ENCODE data around the gene RABGGTA. TPM values are rescaled to one million over a fixed set of nuclear protein-coding genes. Genes with fewer than 3 reads are reported as not detected.
A peak's percentile ranks its signal among the peaks of the same experiment; 100 is the strongest.

RABGGTA gene
- total RNA-seq, 1 donor: 34.0 TPM

- DNase-seq (ENCODE audit: insufficient read length, low spot score, missing footprints): peak; percentile 65
- H3K4me2 ChIP-seq (ENCODE audit: insufficient read depth, low read length): peak overlapping the region; percentile 95
- H3K4me3 ChIP-seq (ENCODE audit: insufficient read depth, low read length): peak overlapping the region; percentile 87
- peak overlapping the region; percentile 93 for H2AFZ ChIP-seq (ENCODE audit: low read length)
- peaks cover 2% of the 10 kb centered on the region for H4K20me1 ChIP-seq (ENCODE audit: insufficient read depth, low read length)
- peaks cover 21% of the 10 kb centered on the region for H3K4me1 ChIP-seq (ENCODE audit: insufficient read depth, low read length)
- no peaks in the 10 kb centered on the region for H3K9me3 ChIP-seq (ENCODE audit: low read depth, low read length)
- peaks cover 18% of the 10 kb centered on the region for H3K79me2 ChIP-seq (ENCODE audit: insufficient read depth, low read length)
- H3K36me3 ChIP-seq (ENCODE audit: insufficient read depth, low read length): peaks cover 49% of the 10 kb centered on the region
- no peaks in the 10 kb centered on the region for H3K27me3 ChIP-seq (ENCODE audit: insufficient read depth, low read length)
- TF ChIP-seq CTCF (IDR thresholded peaks at IDR 0.05; ENCODE audit: extremely low read depth, low read depth, low read length): no peak
- H3K27ac ChIP-seq (ENCODE audit: low read depth, low read length): peak overlapping the region; percentile 55
These were observed 29.1 kb upstream of the RABGGTA start for GRCh38 chr14:24300326-24300980.

- Histone ChIP-seq H3K4me2 (ENCODE audit: insufficient read depth, low read length) (peak within 1 kb of the TSS; percentile 95), H3K9me3 (ENCODE audit: low read depth, low read length) (no peaks in the 10 kb centered on the region), H3K4me1 (ENCODE audit: insufficient read depth, low read length) (peaks cover 21% of the 10 kb centered on the region), H3K27me3 (ENCODE audit: insufficient read depth, low read length) (no peaks in the 10 kb centered on the region), H4K20me1 (ENCODE audit: insufficient read depth, low read length) (peaks cover 2% of the 10 kb centered on the region), H3K79me2 (ENCODE audit: insufficient read depth, low read length) (peaks cover 18% of the 10 kb centered on the region), H2AFZ (ENCODE audit: low read length) (peak within 1 kb of the TSS; percentile 93), H3K36me3 (ENCODE audit: insufficient read depth, low read length) (peaks cover 43% of the 10 kb centered on the region), H3K4me3 (ENCODE audit: insufficient read depth, low read length) (peak within 1 kb of the TSS; percentile 87), H3K27ac (ENCODE audit: low read depth, low read length) (peak within 1 kb of the TSS; percentile 76)
- DNase-seq (ENCODE audit: insufficient read length, low spot score, missing footprints): peak; percentile 99
- no peak for TF ChIP-seq CTCF (IDR thresholded peaks at IDR 0.05; ENCODE audit: extremely low read depth, low read depth, low read length)
These were observed 28.1 kb upstream of the RABGGTA start, which contains the start of the genes DHRS1 and NOP9 for GRCh38 chr14:24299255-24300191. Gene DHRS1 (minus strand): TSS chr14:24299780. CDS start chr14:24299106, 674 bp downstream. Gene NOP9 (plus strand): TSS chr14:24299850. CDS start chr14:24299955, 105 bp downstream.

GRCh38 chr14:24298892-24299254 lies 27.5 kb upstream of the RABGGTA start:
- H3K79me2 ChIP-seq (ENCODE audit: insufficient read depth, low read length): peaks cover 18% of the 10 kb centered on the region
- no peak for TF ChIP-seq CTCF (IDR thresholded peaks at IDR 0.05; ENCODE audit: extremely low read depth, low read depth, low read length)
- H3K4me2 ChIP-seq (ENCODE audit: insufficient read depth, low read length): peak overlapping the region; percentile 95
- H3K4me1 ChIP-seq (ENCODE audit: insufficient read depth, low read length): peaks cover 21% of the 10 kb centered on the region
- peak overlapping the region; percentile 93 for H2AFZ ChIP-seq (ENCODE audit: low read length)
- peaks cover 2% of the 10 kb centered on the region for H4K20me1 ChIP-seq (ENCODE audit: insufficient read depth, low read length)
- no peaks in the 10 kb centered on the region for H3K27me3 ChIP-seq (ENCODE audit: insufficient read depth, low read length)
- H3K4me3 ChIP-seq (ENCODE audit: insufficient read depth, low read length): peak overlapping the region; percentile 87
- H3K27ac ChIP-seq (ENCODE audit: low read depth, low read length): peak overlapping the region; percentile 76
- no peaks in the 10 kb centered on the region for H3K9me3 ChIP-seq (ENCODE audit: low read depth, low read length)
- peaks cover 42% of the 10 kb centered on the region for H3K36me3 ChIP-seq (ENCODE audit: insufficient read depth, low read length)
- peak; percentile 97 for DNase-seq (ENCODE audit: insufficient read length, low spot score, missing footprints)
